Neural progenitor cell (in vitro differentiated cells): ENCODE measurements around the gene CLASRP.

Source experiments
- CTCF ChIP-seq: fragments of 200-600 bp; sonication (generic); IDR thresholded peaks from 2 replicates; pipeline ENCODE4 v1.5.1; 2017; ENCODE audit warnings: antibody characterized with exemption, mild to moderate bottlenecking
- EZH2 ChIP-seq: fragments of 200-600 bp; sonication (generic); IDR thresholded peaks from 2 replicates; pipeline ENCODE4 v1.6.1; 2017; ENCODE audit warnings: antibody characterized with exemption, mild to moderate bottlenecking, moderate library complexity
- EZH2phosphoT487 ChIP-seq: fragments of 200-600 bp; sonication (generic); IDR thresholded peaks from 2 replicates; pipeline ENCODE4 v1.6.1; 2017; ENCODE audit warnings: antibody characterized with exemption

- TF ChIP-seq CTCF, result no peak
- TF ChIP-seq EZH2, result no peak
- TF ChIP-seq EZH2phosphoT487, result no peak
Measured at GRCh38 chr19:45020071-45020470, 18.8 kb upstream of the CLASRP start.
